ENCODE measurements around the gene CHN2.

DNA sequence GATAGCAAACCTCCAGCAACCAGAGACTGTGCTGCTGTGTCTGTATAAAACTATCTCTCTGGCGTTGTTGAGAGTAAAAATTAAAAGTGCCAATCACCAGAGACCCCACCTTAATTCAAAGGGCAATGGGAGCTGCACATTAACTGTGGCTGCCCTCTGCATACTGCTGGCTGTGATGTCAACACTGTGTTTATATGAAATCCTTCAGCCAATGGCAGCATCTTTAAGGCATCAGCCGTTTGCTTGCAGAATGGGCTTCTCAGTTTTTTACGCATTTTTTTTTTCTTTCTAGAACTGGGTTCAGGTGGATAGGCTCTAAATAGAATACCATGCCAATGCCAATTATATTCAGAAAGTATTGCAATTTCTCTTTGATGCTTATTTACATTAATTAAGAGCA, 47.7 kb downstream of the CHN2 start:
- TF ChIP-seq, protein P1, sequence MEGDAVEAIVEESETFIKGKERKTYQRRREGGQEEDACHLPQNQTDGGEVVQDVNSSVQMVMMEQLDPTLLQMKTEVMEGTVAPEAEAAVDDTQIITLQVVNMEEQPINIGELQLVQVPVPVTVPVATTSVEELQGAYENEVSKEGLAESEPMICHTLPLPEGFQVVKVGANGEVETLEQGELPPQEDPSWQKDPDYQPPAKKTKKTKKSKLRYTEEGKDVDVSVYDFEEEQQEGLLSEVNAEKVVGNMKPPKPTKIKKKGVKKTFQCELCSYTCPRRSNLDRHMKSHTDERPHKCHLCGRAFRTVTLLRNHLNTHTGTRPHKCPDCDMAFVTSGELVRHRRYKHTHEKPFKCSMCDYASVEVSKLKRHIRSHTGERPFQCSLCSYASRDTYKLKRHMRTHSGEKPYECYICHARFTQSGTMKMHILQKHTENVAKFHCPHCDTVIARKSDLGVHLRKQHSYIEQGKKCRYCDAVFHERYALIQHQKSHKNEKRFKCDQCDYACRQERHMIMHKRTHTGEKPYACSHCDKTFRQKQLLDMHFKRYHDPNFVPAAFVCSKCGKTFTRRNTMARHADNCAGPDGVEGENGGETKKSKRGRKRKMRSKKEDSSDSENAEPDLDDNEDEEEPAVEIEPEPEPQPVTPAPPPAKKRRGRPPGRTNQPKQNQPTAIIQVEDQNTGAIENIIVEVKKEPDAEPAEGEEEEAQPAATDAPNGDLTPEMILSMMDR (IDR thresholded peaks at IDR 0.05; ENCODE audit: low read depth, low read length) = no peak
- TF ChIP-seq POLR2A (IDR thresholded peaks at IDR 0.05; ENCODE audit: extremely low read depth, insufficient read length) = no peak
